K562 (cell line): ENCODE results near the gene NDUFA6.

Experiments
- CREM ChIP-seq: IDR thresholded peaks from 2 replicates; pipeline ENCODE4 v1.6.1; 2014; ENCODE audit warnings: antibody characterized with exemption, low read depth
- ERF ChIP-seq: fragments of 450-650 bp; formaldehyde crosslinking; IDR thresholded peaks from 2 replicates; pipeline ENCODE4 v1.4.0; 2020; ENCODE audit warnings: mild to moderate bottlenecking, mixed read lengths
- EWSR1 ChIP-seq: fragments of 450-650 bp; IDR thresholded peaks from 2 replicates; pipeline ENCODE4 v1.6.1; 2018; ENCODE audit warnings: borderline replicate concordance, mild to moderate bottlenecking, low read depth, moderate library complexity; ENCODE audit not compliant: partially characterized antibody
- JUND ChIP-seq, 2 experiments: IDR thresholded peaks; 2 replicates in 1 of 2; 3 replicates in 1 of 2; pipeline ENCODE4 v1.6.1; 2011; ENCODE audit warnings: borderline replicate concordance in 2 of 2, low read depth in 2 of 2, low read length in 2 of 2, improper control_type of control experiment in 1 of 2, missing biosample characterization in 1 of 2, missing genetic modification characterization in 1 of 2, missing genetic modification reagents in 1 of 2
- NR2C1 ChIP-seq, 2 experiments: fragments of 450-650 bp; IDR thresholded peaks; 2 replicates each; pipeline ENCODE4 v1.6.1; 2017; ENCODE audit warnings: mild to moderate bottlenecking in 2 of 2, antibody characterized with exemption in 1 of 2, inconsistent platforms in 1 of 2, missing compliant biosample characterization in 1 of 2, missing genetic modification characterization in 1 of 2
- SMARCB1 ChIP-seq: IDR thresholded peaks from 2 replicates; pipeline ENCODE4 v1.6.1; 2011; ENCODE audit warnings: improper control_type of control experiment, low read depth; ENCODE audit not compliant: insufficient read length
- SMC3 ChIP-seq: conservative IDR thresholded peaks from 2 replicates; pipeline ENCODE4 v1.6.1; 2011; ENCODE audit warnings: low read depth, low read length, improper control_type of control experiment; ENCODE audit not compliant: insufficient read depth
- TAF1 ChIP-seq: IDR thresholded peaks from 2 replicates; pipeline ENCODE4 v1.6.1; 2011; ENCODE audit warnings: mild to moderate bottlenecking, low read length, moderate library complexity; ENCODE audit not compliant: insufficient read depth, control insufficient read depth, severe bottlenecking; ENCODE audit errors: extremely low read depth
- TBL1XR1 ChIP-seq, 2 experiments: IDR thresholded peaks; 2 replicates each; pipeline ENCODE4 v1.6.1; 2012; ENCODE audit warnings: improper control_type of control experiment in 2 of 2, low read length in 2 of 2, mild to moderate bottlenecking in 1 of 2
- TEAD1 ChIP-seq, 2 experiments: fragments of 450-650 bp in 1 of 2; sonication (generic) in 1 of 2; formaldehyde crosslinking; IDR thresholded peaks; 2 replicates each; pipeline versions ENCODE4 v1.4.0 to v1.8.0; 2020 to 2022; ENCODE audit warnings: mild to moderate bottlenecking in 2 of 2, missing genetic modification reagents in 1 of 2
- TF ChIP-seq, protein P1 (sequence below): fragments of 250-450 bp; sonication (Bioruptor Pico); IDR thresholded peaks from 2 replicates; pipeline ENCODE4 v1.5.0; 2021; ENCODE audit warnings: mild to moderate bottlenecking, moderate library complexity

DNA sequence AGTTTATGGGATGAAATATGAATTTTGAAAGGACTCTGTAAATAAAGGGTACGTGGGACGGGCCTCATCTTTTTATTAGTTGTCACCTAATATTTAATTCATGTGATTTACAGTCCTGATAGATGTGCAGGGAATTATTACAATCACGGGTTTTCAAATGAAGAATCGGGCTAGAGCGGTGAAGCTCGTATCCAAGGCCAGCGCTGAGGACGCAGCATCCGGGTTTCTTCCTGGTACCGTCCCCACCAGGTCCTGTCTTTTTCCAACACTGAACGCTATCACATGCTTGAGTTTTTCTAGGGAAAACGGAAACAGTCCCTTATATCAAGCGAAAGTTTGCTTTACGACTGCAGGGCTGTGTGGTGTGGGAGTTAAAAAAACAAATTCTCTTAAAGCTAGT is 10.3 kb downstream of the NDUFA6 start:
- TF ChIP-seq CREM (no peak), JUND (IDR thresholded peaks at IDR 0.05; ENCODE audit: borderline replicate concordance, low read depth, low read length) (no peak), JUND (tag; IDR thresholded peaks at IDR 0.05; ENCODE audit: borderline replicate concordance, low read depth, low read length) (no peak), NR2C1 (IDR thresholded peaks at IDR 0.05) (no peak), NR2C1 (tag; IDR thresholded peaks at IDR 0.05) (no peak), ERF (CRISPR knock-in tag) (no peak), SMC3 (no peak), TEAD1 (CRISPR knock-in tag; IDR thresholded peaks at IDR 0.05) (no peak), EWSR1 (no peak), TAF1 (no peak), SMARCB1 (no peak), TBL1XR1 (IDR thresholded peaks at IDR 0.05; ENCODE audit: low read length in 2 of 2) (no peak)
- TF ChIP-seq, protein P1, sequence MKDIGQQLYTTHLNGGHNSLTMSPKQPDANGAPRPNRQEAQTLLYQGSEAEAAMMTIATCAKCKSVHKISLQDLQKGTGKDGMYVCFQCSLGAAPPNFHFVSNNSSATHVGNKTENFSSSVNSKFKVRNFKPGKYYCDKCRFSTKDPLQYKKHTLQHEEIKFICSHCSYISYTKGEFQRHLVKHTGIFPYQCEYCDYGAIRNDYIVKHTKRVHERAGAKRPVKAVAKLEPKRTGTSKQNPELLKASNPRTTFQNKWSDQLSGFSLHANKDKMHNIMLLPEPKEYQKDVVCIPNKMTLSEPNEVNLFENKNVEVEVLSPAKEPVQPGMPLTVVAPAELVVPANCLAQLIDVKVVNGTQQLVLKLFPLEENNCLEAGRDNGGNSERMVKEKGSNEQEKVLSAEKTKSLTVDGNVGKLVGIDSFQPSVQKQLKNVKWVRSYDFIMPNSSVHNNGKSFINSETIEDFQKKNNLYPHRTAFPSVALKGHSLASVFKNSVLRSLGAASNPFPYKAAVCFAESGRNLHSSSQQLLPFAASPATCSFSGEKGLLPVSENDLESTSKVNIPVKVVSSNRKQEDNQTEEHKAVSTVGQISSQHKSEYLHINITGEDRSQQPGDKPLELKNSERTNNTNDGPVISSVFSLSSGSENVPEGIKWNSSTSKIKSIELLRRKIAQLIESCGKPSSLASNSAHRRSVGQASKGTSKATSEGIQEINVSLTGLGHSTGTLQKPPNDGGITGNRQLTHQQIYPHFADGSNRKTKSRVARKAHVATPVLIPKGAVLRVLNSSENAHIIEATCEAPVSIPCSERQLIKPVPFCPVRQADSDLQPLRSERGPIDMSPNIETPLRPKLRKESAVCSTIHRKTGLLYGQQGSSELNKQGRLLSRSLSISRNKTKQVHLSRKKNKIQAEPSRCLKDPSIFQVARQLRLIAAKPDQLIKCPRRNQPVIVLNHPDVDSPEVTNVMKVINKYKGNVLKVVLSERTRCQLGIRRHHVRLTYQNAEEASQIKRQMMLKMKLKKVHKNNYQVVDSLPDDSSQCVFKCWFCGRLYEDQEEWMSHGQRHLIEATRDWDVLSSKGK (CRISPR knock-in tag): no peak
